Aorta (tissue), 5 donors: Measurements from ENCODE around the gene CTXND2. TPM values are rescaled to one million over a fixed set of nuclear protein-coding genes. Genes with fewer than 3 reads are reported as not detected.
"Not testable (repeated sequence)": the region's sequence is repeated elsewhere in the genome, so short reads cannot be mapped to it uniquely, and the experiment has no call there.

Experiments
- ATAC-seq: fragments of 200-7000 bp; cut with Tn5 transposase; one replicate; pipeline ENCODE4 v1.9.1; 2022; ENCODE audit warnings: moderate library complexity; ENCODE audit not compliant: low FRiP score
- DNase-seq, 2 donors: peaks; one replicate each; pipeline ENCODE4 v3.0.0-alpha.2; 2020
- H3K27ac ChIP-seq, 2 donors: one replicate each; pipeline ENCODE4 v1.5.1; 2013; ENCODE audit warnings: low read length in 2 of 2, mild to moderate bottlenecking in 2 of 2, moderate library complexity in 2 of 2, control low read depth in 1 of 2, inconsistent platforms in 1 of 2, low read depth in 1 of 2
- H3K27me3 ChIP-seq, 2 donors: one replicate each; pipeline ENCODE4 v1.6.1; 2013; ENCODE audit warnings: control low read depth in 1 of 2, low read length in 1 of 2, mild to moderate bottlenecking in 1 of 2, moderate library complexity in 1 of 2; ENCODE audit not compliant: insufficient read depth in 2 of 2, control insufficient read depth in 1 of 2
- H3K36me3 ChIP-seq, 2 donors: one replicate each; pipeline ENCODE4 v1.6.1; 2013; ENCODE audit warnings: control low read depth in 1 of 2, low read length in 1 of 2, mild to moderate bottlenecking in 1 of 2; ENCODE audit not compliant: insufficient read depth in 2 of 2, control insufficient read depth in 1 of 2
- H3K4me1 ChIP-seq, 2 donors: one replicate each; pipeline ENCODE4 v1.6.1; 2013; ENCODE audit warnings: low read length in 2 of 2, control low read depth in 1 of 2, mild to moderate bottlenecking in 1 of 2, moderate library complexity in 1 of 2; ENCODE audit not compliant: insufficient read depth in 2 of 2, control insufficient read depth in 1 of 2
- H3K4me3 ChIP-seq, 2 donors: one replicate each; pipeline ENCODE4 v1.5.1; 2013; ENCODE audit warnings: low read length in 2 of 2, control low read depth in 1 of 2, mild to moderate bottlenecking in 1 of 2
- H3K9me3 ChIP-seq: one replicate; pipeline ENCODE4 v1.6.1; 2013; ENCODE audit warnings: mild to moderate bottlenecking, low read length; ENCODE audit not compliant: control insufficient read depth
- WGBS, 2 donors: extraction: QIAGEN DNeasy Blood & Tissue Kit; methylation state at CpG; one replicate each; pipeline ENCODE4 v1.1.7; 2013; 5-methylcytosine and 5-hydroxymethylcytosine counted together
- intact Hi-C, 2 donors: fragments of 100-400 bp; cut with DNase I; formaldehyde crosslinking; loops; one replicate each; pipeline versions ENCODE4 v1.14.2 to v1.15.0; 2022
- long read RNA-seq, 2 donors: library from polyadenylated mRNA; unstranded; transcript quantifications; one replicate each; pipeline ENCODE4 v2.0.0, GENCODE V29; 2020 to 2021
- polyA plus RNA-seq, 2 donors: library from polyadenylated mRNA; stranded (reverse); fragments of 200-250 nt; gene quantifications; one replicate each; pipeline ENCODE4 v1.2.3, GENCODE V29; 2013
- total RNA-seq, 2 donors: library from RNA; stranded (reverse); fragmentation: NEBNext Ultra II Directional; extraction: Animal tissue kit (Norgen Biotek cat#: 25700); gene quantifications; one replicate each; pipeline ENCODE4 v1.2.1, GENCODE V29; 2021
- donor health status: healthy with polysubstance abuse.
- donor health status: Bipolar disorder and iron deficiency.
- donor health status: DM: no; HTN: no; CAD: no.
- donor health status: DM: no; HTN: no; CAD: no.
- donor health status: DM: yes; HTN: yes; CAD: no.

Gene CTXND2
- total RNA-seq (not detected), polyA plus RNA-seq (not detected)
- long read RNA-seq, donor 1, result 0 reads
- long read RNA-seq, donor 2, result 0 reads

DNA sequence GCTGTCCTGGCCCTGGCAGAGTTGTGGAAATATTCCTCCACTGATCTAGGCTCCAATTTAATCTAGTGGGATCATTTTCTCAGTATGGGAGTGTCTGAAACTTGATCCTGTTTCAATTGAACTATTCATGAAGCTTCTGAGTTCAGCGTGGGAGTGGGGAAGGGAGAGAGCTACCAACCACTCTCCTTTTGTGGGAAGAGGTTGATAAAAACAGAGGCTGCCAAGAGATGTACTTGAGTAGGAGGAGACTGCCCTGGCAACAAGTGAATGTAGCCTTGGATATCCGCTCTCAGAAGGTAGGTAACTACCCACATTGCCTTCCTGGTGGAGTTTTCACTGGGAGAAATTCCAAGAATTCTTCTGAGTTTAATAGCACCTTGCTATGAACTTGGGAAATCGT lies at the start of gene CTXND2:
Gene CTXND2, plus strand, starts transcription at position 119 of the 400 bp plus-strand sequence. CDS start 25,179 bp downstream, outside the sequence.
- no peak for DNase-seq
- intact Hi-C loops, result no loop called here
- H3K4me1 ChIP-seq, result no peaks in the 10 kb centered on the region
- H3K9me3 ChIP-seq, result no peaks in the 10 kb centered on the region
- no peak within 1 kb of the TSS for H3K4me3 ChIP-seq
- H3K36me3 ChIP-seq, result no peaks in the 10 kb centered on the region
- ATAC-seq, result no peak
- no peaks in the 10 kb centered on the region for H3K27me3 ChIP-seq
- H3K27ac ChIP-seq, result no peak within 1 kb of the TSS
- 22 to 30% methylated on average over 3 of the region's 3 CpGs for WGBS, 2 donors

DNA sequence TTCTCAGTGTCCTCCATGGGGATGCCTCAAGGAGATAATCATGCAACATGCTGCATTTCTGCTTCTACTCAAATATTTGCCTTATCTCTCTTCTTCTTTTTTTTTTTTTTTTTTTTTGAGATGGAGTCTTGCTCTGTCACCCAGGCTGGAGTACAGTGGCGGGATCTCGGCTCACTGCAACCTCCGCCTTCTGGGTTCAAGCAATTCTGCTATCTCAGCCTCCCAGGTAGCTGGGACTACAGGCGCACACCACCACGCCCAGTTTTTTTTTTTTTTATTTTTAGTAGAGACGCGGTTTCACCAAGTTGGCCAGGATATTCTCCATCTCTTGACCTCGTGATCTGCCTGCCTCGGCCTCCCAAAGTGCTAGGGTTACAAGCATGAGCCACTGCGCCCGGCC lies 46.1 kb upstream of the CTXND2 start:
- intact Hi-C loops, H3K4me3 ChIP-seq, H3K27me3 ChIP-seq, DNase-seq, H3K9me3 ChIP-seq, H3K4me1 ChIP-seq, ATAC-seq, H3K36me3 ChIP-seq, H3K27ac ChIP-seq: not testable (repeated sequence)
- WGBS, 2 donors, result 90 to 96% methylated on average over 11 of the region's 11 CpGs

DNA sequence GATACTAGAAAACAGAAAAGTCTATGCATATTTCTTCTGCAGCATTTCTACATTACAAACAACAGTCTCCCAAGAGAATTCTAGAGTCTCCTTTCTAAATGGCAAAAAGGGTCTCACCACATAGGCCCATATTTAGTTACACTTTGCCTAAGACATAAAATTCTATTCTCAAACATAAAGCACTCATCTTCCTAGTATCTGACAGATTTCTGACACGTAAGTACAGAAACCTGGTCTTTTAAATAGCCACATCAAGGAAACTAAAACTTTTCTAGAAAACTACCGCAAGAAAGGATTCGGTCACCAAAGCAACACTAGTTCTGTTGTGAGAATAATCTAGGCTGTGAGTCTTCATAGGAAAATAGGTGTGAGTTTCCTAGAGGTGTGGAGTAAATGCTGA lies 45.3 kb upstream of the CTXND2 start:
- ATAC-seq (no peak), DNase-seq (no peak)
- Histone ChIP-seq H3K36me3 (peaks cover 0 to under 1% of the 10 kb centered on the region in 2 donors), H3K4me1 (no peaks in the 10 kb centered on the region), H3K27me3 (no peaks in the 10 kb centered on the region), H3K27ac (no peak overlapping the region), H3K9me3 (no peaks in the 10 kb centered on the region), H3K4me3 (no peak overlapping the region)
- 93 to 96% methylated on average over 3 of the region's 3 CpGs for WGBS, 2 donors
- intact Hi-C loops, result no loop called here

DNA sequence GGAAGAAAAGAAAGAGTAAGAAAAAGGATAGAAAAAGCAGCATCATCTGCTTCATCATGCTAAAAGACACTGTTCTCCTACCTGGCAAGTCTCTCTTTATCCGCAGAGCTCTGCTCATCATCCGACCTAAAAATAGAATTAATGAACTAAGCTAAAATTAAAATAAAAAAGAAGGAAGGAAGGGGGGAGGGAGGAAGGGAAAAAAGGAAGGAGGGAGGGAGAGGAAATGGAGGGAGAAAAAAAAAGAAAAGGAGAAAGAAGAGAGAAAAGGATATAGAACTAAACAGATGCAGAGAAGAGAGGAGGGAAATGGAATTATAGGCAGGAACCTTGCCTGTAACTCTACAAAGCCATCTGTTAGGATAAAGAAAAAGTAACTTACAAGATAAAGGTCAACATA lies 44.6 kb upstream of the CTXND2 start:
- DNase-seq, result no peak
- no peak for ATAC-seq
- Histone ChIP-seq H3K27me3 (no peaks in the 10 kb centered on the region), H3K36me3 (no peaks in the 10 kb centered on the region), H3K4me3 (no peak overlapping the region), H3K9me3 (no peaks in the 10 kb centered on the region), H3K27ac (no peak overlapping the region), H3K4me1 (no peaks in the 10 kb centered on the region)
- intact Hi-C loops, result no loop called here
- 73 to 82% methylated on average over 2 of the region's 2 CpGs for WGBS, 2 donors

DNA sequence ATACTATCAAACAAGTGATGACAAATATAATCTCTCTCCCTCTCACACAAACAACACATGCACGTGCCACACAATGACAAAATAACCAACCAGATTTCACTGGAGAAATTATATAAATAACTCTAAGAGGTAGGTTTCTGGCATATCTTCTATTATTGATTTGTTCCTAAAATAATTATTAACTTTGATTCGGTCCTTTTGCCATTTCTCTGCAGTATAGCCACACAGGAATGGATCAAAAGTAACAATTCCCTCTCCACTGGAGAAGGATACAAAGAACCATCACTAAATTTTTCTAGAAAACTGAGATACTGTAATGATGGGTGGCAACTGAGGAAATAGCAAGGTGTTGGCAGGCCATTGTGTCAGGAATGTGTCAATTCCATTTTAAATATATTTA lies 44.0 kb upstream of the CTXND2 start:
- no peak overlapping the region for H3K27ac ChIP-seq
- ATAC-seq, result no peak
- WGBS, 2 donors, result 87 to 92% methylated on average over 2 of the region's 2 CpGs
- H3K4me1 ChIP-seq, result no peaks in the 10 kb centered on the region
- DNase-seq, result no peak
- H3K4me3 ChIP-seq, result no peak overlapping the region
- H3K36me3 ChIP-seq, result no peaks in the 10 kb centered on the region
- intact Hi-C loops, result no loop called here
- no peaks in the 10 kb centered on the region for H3K9me3 ChIP-seq
- H3K27me3 ChIP-seq, result no peaks in the 10 kb centered on the region

DNA sequence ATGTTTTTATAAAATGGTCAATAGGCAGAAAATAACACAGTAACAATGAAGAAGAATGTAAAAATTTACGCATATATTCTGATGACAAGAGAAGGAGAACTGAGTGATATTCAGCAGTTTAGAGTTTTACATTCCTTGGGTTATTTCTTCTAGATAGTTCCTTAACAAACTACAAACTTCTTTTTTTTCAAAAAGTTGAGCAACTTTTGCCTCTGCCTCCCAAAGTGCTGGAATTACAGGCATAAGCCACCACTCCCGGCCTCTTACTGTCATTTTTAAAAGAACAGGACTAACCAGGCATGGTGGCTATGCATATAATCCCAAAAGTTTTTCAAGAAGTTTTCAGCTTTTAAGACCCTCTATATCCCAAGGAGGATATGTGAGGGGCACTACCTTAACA lies 43.5 kb upstream of the CTXND2 start:
- no peak overlapping the region for H3K27ac ChIP-seq
- no peak for DNase-seq
- no peak overlapping the region for H3K4me3 ChIP-seq
- H3K4me1 ChIP-seq, result no peaks in the 10 kb centered on the region
- intact Hi-C loops, result no loop called here
- ATAC-seq, result no peak
- no peaks in the 10 kb centered on the region for H3K27me3 ChIP-seq
- no peaks in the 10 kb centered on the region for H3K9me3 ChIP-seq
- no peaks in the 10 kb centered on the region for H3K36me3 ChIP-seq
- 87 to 91% methylated on average over 2 of the region's 2 CpGs for WGBS, 2 donors

DNA sequence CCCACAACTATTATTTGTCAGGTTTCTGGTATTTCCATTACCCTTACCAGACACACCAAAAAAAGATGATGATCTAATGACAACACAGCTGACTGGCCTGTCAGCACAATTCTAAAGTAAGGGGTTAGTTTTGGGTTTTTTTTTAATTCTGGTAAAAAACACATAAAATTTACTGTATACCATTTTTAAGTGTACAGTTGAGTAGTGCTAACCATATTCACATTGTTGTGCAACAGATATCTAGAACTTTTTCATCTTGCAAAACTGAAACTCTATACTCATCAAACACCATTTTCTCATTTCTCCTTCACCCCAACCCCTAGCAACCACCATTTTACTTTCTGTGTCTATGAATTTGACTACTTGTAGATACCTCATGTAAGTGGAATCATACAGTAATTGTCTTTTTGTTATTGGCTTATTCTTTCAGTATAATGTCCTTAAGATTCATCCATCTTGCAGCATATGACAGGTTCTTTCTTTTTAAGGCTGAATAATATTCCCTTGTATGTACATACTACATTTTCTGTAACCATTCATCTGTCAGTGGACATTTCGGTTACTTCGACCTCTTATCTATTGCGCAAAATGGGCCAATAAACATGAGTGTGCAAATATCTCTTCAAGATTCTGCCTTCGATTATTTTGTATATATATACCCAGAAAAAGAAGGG lies 40.3 kb upstream of the CTXND2 start:
- Histone ChIP-seq H3K27me3 (no peaks in the 10 kb centered on the region), H3K36me3 (no peaks in the 10 kb centered on the region), H3K27ac (no peak overlapping the region), H3K9me3 (no peaks in the 10 kb centered on the region), H3K4me1 (no peaks in the 10 kb centered on the region), H3K4me3 (no peak overlapping the region)
- no peak for ATAC-seq
- intact Hi-C loops, result no loop called here
- WGBS, 2 donors, result 97% methylated on average over 4 of the region's 4 CpGs
- no peak for DNase-seq

DNA sequence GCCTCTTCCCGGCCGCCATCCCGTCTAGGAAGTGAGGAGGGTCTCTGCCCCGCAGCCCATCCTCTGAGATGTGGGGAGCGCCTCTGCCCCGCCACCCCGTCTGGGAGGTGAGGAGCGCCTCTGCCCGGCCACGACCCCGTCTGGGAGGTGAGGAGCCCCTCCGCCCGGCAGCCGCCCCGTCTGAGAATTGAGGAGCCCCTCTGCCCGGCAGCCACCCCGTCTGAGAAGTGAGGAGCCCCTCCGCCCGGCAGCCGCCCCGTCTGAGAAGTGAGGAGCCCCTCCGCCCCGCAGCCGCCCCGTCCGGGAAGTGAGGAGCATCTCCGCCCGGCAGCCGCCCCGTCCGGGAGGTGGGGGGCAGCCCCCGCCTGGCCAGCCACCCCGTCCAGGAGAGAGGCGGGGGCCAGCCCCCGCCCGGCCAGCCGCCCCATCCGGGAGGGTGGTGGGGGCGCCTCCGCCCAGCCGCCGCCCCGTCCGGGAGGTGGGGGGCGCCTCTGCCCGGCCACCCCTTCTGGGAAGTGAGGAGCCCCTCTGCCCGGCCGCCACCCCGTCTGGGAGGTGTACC lies 36.1 kb upstream of the CTXND2 start:
- H3K27me3 ChIP-seq, H3K9me3 ChIP-seq, intact Hi-C loops, DNase-seq, ATAC-seq, H3K27ac ChIP-seq, H3K4me3 ChIP-seq, H3K36me3 ChIP-seq, H3K4me1 ChIP-seq: not testable (repeated sequence)
- WGBS, 2 donors, result 96 to 98% methylated on average over 38 to 49 of the region's 49 CpGs

DNA sequence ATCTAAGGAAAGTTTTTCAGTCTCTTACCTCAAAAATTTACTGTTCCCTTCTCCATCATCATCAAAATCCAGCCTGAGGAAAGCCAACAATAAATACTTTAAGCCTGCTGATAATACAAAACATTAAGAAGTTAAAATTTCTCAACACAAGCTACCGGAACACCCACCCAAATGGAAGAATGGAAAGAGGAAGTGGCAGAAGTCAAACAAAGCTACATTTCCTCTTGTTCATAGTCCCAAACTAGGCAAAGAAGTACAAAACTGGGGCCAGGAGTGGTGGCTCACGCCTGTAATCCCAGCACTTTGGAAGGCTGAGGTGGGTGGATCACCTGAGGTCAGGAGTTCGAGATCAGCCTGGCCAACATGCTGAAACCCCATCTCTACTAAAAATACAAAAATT lies 34.2 kb upstream of the CTXND2 start:
- WGBS, 2 donors, result 86 to 88% methylated on average over 3 of the region's 3 CpGs
- H3K27me3 ChIP-seq, H3K36me3 ChIP-seq, H3K4me3 ChIP-seq, H3K4me1 ChIP-seq, ATAC-seq, intact Hi-C loops, H3K9me3 ChIP-seq, DNase-seq, H3K27ac ChIP-seq: not testable (repeated sequence)
